ENCODE results near the gene MTMR10.

MTMR10 gene

GRCh38 chr15:31013863-31014607 lies 22.6 kb upstream of the MTMR10 start:
- DNase-seq (ENCODE audit: low read depth in 2 of 3, low spot score in 1 of 3): no peak

- no peak for DNase-seq (ENCODE audit: low read depth in 2 of 3, low spot score in 1 of 3)
These were observed 21.0 kb upstream of the MTMR10 start for GRCh38 chr15:31012455-31012854.

GRCh38 chr15:31010036-31010435 lies 18.6 kb upstream of the MTMR10 start:
- no peak for DNase-seq (ENCODE audit: low read depth in 2 of 3, low spot score in 1 of 3)

- DNase-seq (ENCODE audit: low read depth in 2 of 3, low spot score in 1 of 3): no peak
These were observed 14.2 kb upstream of the MTMR10 start for GRCh38 chr15:31005660-31006059.

- DNase-seq (ENCODE audit: low read depth in 2 of 3, low spot score in 1 of 3): no peak
These were observed 12.8 kb upstream of the MTMR10 start for GRCh38 chr15:31004220-31004733.

- no peak for DNase-seq (ENCODE audit: low read depth in 2 of 3, low spot score in 1 of 3)
These were observed 10.3 kb upstream of the MTMR10 start for GRCh38 chr15:31001702-31002101.

GRCh38 chr15:30999729-31000128 lies 8.3 kb upstream of the MTMR10 start:
- DNase-seq (ENCODE audit: low read depth in 2 of 3, low spot score in 1 of 3): no peak

- no peak for DNase-seq (ENCODE audit: low read depth in 2 of 3, low spot score in 1 of 3)
These were observed 5.8 kb upstream of the MTMR10 start for GRCh38 chr15:30997270-30997669.

GRCh38 chr15:30992249-30992864 lies 929 bp upstream of the MTMR10 start:
- no peak for DNase-seq (ENCODE audit: low read depth in 2 of 3, low spot score in 1 of 3)

- DNase-seq (ENCODE audit: low read depth in 2 of 3, low spot score in 1 of 3): no peak
These were observed 778 bp downstream of the MTMR10 start for GRCh38 chr15:30990446-30991254.

- no peak for DNase-seq (ENCODE audit: low read depth in 2 of 3, low spot score in 1 of 3)
These were observed 1.4 kb downstream of the MTMR10 start for GRCh38 chr15:30990036-30990435.

- DNase-seq (ENCODE audit: low read depth in 2 of 3, low spot score in 1 of 3): no peak
These were observed 6.3 kb downstream of the MTMR10 start for GRCh38 chr15:30985081-30985531.

- DNase-seq (ENCODE audit: low read depth in 2 of 3, low spot score in 1 of 3): no peak
These were observed 6.9 kb downstream of the MTMR10 start for GRCh38 chr15:30984542-30984941.

- no peak for DNase-seq (ENCODE audit: low read depth in 2 of 3, low spot score in 1 of 3)
These were observed 7.3 kb downstream of the MTMR10 start for GRCh38 chr15:30984118-30984517.

- no peak for DNase-seq (ENCODE audit: low read depth in 2 of 3, low spot score in 1 of 3)
These were observed 12.0 kb downstream of the MTMR10 start for GRCh38 chr15:30979457-30979856.

GRCh38 chr15:30978328-30978727 lies 13.1 kb downstream of the MTMR10 start:
- DNase-seq (ENCODE audit: low read depth in 2 of 3, low spot score in 1 of 3): no peak

GRCh38 chr15:30974112-30974511 lies 17.3 kb downstream of the MTMR10 start:
- DNase-seq (ENCODE audit: low read depth in 2 of 3, low spot score in 1 of 3): no peak

GRCh38 chr15:30973379-30973778 lies 18.0 kb downstream of the MTMR10 start:
- no peak for DNase-seq (ENCODE audit: low read depth in 2 of 3, low spot score in 1 of 3)

- no peak for DNase-seq (ENCODE audit: low read depth in 2 of 3, low spot score in 1 of 3)
These were observed 21.7 kb downstream of the MTMR10 start for GRCh38 chr15:30969724-30970123.

GRCh38 chr15:30963681-30964080 lies 27.7 kb downstream of the MTMR10 start:
- no peak for DNase-seq (ENCODE audit: low read depth in 2 of 3, low spot score in 1 of 3)

GRCh38 chr15:30962659-30963058 lies 28.8 kb downstream of the MTMR10 start:
- no peak for DNase-seq (ENCODE audit: low read depth in 2 of 3, low spot score in 1 of 3)

GRCh38 chr15:30962079-30962478 lies 29.3 kb downstream of the MTMR10 start:
- no peak for DNase-seq (ENCODE audit: low read depth in 2 of 3, low spot score in 1 of 3)

Measured in stimulated activated CD4-positive, alpha-beta T cell treated with anti-CD3 and anti-CD28 coated beads, Interleukin-12 subunit alpha, Interleukin-12 subunit beta, amount 100 ng/mL, for 48 hours (primary cell).